ENCODE data around the gene LAMC1.

- TF ChIP-seq POLR2A (IDR thresholded peaks at IDR 0.05; ENCODE audit: low read length) (no peak), GATA1 (IDR thresholded peaks at IDR 0.05; ENCODE audit: low read depth, low read length) (no peak)
Measured at GRCh38 chr1:183027031-183027430, 3.8 kb downstream of the LAMC1 start.

All from erythroblast (primary cell).